ENCODE measurements around the gene CDKAL1. TPM values are rescaled to one million over a fixed set of nuclear protein-coding genes. Genes with fewer than 3 reads are reported as not detected.
A peak's percentile ranks its signal among the peaks of the same experiment; 100 is the strongest.

The CDKAL1 gene
- total and polyA plus RNA-seq, 2 of the 8 experiments (the other 6 are each of a cell fraction or from before 2014, with no cell fraction given), result 8.4 to 24.6 TPM

DNA sequence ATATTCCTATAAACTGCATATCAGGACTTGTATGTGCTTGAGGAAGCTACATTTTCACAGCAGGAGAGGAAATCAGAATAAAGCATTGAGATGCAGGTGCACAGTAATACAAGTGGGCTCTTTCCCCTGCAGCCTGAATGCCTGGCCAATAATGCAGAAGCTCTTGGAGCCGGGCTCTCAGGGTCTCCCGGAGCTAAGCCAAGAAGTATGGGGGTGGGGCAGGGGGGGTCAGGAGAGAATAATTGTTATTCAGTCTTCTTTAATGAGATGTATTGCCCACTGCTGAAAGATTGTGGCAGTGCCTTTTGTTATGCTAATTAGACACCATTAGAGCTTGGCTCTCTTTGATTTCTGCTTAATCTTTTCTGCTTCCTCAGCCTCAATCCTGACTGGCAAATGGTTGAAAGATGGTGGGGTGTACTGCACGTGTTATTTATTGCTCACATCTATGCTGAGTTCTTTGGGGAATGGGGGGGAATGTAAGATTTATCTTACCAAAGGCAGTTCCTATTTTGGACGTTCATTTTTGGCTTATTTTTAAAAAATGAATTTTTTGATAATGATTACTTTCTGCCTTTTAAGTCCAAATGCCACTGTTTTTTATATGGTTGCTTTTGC, 651.7 kb downstream of the CDKAL1 start (continued):
- TF ChIP-seq SUZ12 (IDR thresholded peaks at IDR 0.05; ENCODE audit: low read length) (no peak), RBBP5 (IDR thresholded peaks at IDR 0.05; ENCODE audit: borderline replicate concordance, low read depth, low read length) (no peak), SIRT6 (IDR thresholded peaks at IDR 0.05; ENCODE audit: low read length) (no peak), HDAC6 (IDR thresholded peaks at IDR 0.05; ENCODE audit: low read depth, low read length) (no peak), RFX5 (IDR thresholded peaks at IDR 0.05; ENCODE audit: borderline replicate concordance, low read depth, low read length) (no peak), SIN3A (conservative IDR thresholded peaks at IDR 0.05 in 1 of 2, IDR thresholded peaks at IDR 0.05 in 1 of 2; ENCODE audit: low read depth in 1 of 2, low read length in 2 of 2) (no peak), YY1 (IDR thresholded peaks at IDR 0.05; ENCODE audit: low read depth, low read length) (peak; percentile 63), BRCA1 (IDR thresholded peaks at IDR 0.05; ENCODE audit: low read depth, low read length) (no peak), POLR2A (IDR thresholded peaks at IDR 0.05; ENCODE audit: control extremely low read depth in 1 of 2, low read depth in 2 of 2, low read length in 2 of 2) (no peak), ZNF274 (IDR thresholded peaks at IDR 0.05; ENCODE audit: borderline replicate concordance, extremely low read depth, low read length) (no peak), EGR1 (IDR thresholded peaks at IDR 0.05; ENCODE audit: borderline replicate concordance, low read depth, low read length) (no peak), TAF1 (IDR thresholded peaks at IDR 0.05; ENCODE audit: low read depth, low read length) (no peak), EZH2 (IDR thresholded peaks at IDR 0.05; ENCODE audit: low read depth, low read length, severe bottlenecking) (no peak), RAD21 (IDR thresholded peaks at IDR 0.05 in 1 of 2, conservative IDR thresholded peaks at IDR 0.05 in 1 of 2; ENCODE audit: low read depth in 2 of 2, low read length in 2 of 2) (peak in 1 of 2 experiments; percentile 35; a peak in 1 of 4 replicates), BCL11A (IDR thresholded peaks at IDR 0.05; ENCODE audit: low read depth in 2 of 2, low read length in 2 of 2) (peak; percentile 95 to 98), HDAC2 (IDR thresholded peaks at IDR 0.05; ENCODE audit: borderline replicate concordance in 1 of 2, low read depth in 2 of 2, low read length in 2 of 2) (peak in 1 of 2 experiments; percentile 94; a peak in 2 of 4 replicates), SP2 (IDR thresholded peaks at IDR 0.05; ENCODE audit: low read length) (no peak; the same call in 1 of the 2 replicates), GABPA (IDR thresholded peaks at IDR 0.05; ENCODE audit: borderline replicate concordance, insufficient read depth, low read length) (no peak), RXRA (IDR thresholded peaks at IDR 0.05; ENCODE audit: insufficient read depth, low read depth, low read length) (no peak), BACH1 (IDR thresholded peaks at IDR 0.05; ENCODE audit: low read length) (no peak)
- TF ChIP-seq, protein P1, sequence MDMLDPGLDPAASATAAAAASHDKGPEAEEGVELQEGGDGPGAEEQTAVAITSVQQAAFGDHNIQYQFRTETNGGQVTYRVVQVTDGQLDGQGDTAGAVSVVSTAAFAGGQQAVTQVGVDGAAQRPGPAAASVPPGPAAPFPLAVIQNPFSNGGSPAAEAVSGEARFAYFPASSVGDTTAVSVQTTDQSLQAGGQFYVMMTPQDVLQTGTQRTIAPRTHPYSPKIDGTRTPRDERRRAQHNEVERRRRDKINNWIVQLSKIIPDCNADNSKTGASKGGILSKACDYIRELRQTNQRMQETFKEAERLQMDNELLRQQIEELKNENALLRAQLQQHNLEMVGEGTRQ (IDR thresholded peaks at IDR 0.05; ENCODE audit: low read length), result no peak

Data from H1 (cell line).